ENCODE results near the gene PRICKLE4. TPM values are rescaled to one million over a fixed set of nuclear protein-coding genes. Genes with fewer than 3 reads are reported as not detected.
A peak's percentile ranks its signal among the peaks of the same experiment; 100 is the strongest.

The PRICKLE4 gene
- total and polyA plus RNA-seq, 2 of the 13 experiments (the other 11 are each of a cell fraction or from before 2014, with no cell fraction given), result 0.92 to 1.2 TPM

DNA sequence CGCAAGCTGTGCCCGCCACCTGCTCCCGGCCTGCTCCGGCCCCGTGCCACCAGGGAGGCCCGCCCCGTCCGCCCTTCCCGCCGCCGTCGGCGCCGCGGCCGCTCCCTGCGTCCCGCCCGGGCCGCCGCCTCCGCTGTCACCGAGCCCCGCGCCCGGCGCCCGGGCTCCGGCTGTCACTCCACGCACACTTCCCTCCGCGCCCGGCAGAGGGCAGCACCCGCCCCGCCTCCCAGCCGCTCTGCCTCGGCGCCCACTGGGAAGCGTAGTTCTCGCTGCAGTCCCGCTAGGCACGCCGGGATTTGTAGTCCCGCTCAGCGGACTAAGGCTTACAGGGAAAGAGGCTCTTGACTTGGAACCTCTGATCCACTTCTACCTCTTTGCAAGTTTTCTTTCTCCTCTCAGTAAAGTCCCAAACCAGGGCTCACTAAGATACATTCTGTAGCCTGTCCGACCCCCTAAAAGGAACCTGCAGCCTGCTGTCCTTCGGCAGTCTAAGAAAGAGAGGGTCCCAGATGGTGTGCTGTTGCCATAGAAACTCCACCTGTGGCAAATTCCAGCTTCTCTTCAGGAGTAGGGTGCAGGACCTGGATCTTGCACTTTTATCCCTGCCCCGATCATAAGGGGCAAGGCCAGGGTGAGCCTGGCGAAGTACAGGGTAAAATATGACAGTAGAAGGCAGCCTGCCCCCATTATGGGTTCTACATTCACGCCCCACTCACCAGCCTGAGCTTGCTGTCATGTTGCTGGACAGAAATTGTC, 45.0 kb upstream of the PRICKLE4 start, which contains the start of gene TFEB (continued):
- TF ChIP-seq, protein P1, sequence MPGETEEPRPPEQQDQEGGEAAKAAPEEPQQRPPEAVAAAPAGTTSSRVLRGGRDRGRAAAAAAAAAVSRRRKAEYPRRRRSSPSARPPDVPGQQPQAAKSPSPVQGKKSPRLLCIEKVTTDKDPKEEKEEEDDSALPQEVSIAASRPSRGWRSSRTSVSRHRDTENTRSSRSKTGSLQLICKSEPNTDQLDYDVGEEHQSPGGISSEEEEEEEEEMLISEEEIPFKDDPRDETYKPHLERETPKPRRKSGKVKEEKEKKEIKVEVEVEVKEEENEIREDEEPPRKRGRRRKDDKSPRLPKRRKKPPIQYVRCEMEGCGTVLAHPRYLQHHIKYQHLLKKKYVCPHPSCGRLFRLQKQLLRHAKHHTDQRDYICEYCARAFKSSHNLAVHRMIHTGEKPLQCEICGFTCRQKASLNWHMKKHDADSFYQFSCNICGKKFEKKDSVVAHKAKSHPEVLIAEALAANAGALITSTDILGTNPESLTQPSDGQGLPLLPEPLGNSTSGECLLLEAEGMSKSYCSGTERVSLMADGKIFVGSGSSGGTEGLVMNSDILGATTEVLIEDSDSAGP (CRISPR knock-in tag; IDR thresholded peaks at IDR 0.05; ENCODE audit: borderline replicate concordance), result peak; percentile 76
- TF ChIP-seq SRSF4 (IDR thresholded peaks at IDR 0.05; ENCODE audit: low read depth, low read length, poor library complexity, severe bottlenecking), result no peak
- peak; percentile 90; the same call in 1 of the 2 replicates for TF ChIP-seq ERF (CRISPR knock-in tag; IDR thresholded peaks at IDR 0.05)
- peak; percentile 56; the same call in 1 of the 2 replicates for TF ChIP-seq ZNF335 (CRISPR knock-in tag; IDR thresholded peaks at IDR 0.05)
- TF ChIP-seq ZNF251 (CRISPR knock-in tag; IDR thresholded peaks at IDR 0.05), result no peak
- peak; percentile 99 for TF ChIP-seq HCFC1 (IDR thresholded peaks at IDR 0.05; ENCODE audit: low read depth, low read length)
- peak; percentile 66; the same call in 1 of the 2 replicates for TF ChIP-seq SIX4 (CRISPR knock-in tag; IDR thresholded peaks at IDR 0.05)
- TF ChIP-seq, protein P2, sequence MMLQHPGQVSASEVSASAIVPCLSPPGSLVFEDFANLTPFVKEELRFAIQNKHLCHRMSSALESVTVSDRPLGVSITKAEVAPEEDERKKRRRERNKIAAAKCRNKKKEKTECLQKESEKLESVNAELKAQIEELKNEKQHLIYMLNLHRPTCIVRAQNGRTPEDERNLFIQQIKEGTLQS (CRISPR knock-in tag; IDR thresholded peaks at IDR 0.05), result no peak
- no peak for TF ChIP-seq POLR2AphosphoS2 (IDR thresholded peaks at IDR 0.05; ENCODE audit: low read depth, low read length)
- TF ChIP-seq, protein P3, sequence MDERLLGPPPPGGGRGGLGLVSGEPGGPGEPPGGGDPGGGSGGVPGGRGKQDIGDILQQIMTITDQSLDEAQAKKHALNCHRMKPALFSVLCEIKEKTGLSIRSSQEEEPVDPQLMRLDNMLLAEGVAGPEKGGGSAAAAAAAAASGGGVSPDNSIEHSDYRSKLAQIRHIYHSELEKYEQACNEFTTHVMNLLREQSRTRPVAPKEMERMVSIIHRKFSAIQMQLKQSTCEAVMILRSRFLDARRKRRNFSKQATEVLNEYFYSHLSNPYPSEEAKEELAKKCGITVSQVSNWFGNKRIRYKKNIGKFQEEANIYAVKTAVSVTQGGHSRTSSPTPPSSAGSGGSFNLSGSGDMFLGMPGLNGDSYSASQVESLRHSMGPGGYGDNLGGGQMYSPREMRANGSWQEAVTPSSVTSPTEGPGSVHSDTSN (CRISPR knock-in tag; IDR thresholded peaks at IDR 0.05), result no peak
- no peak for TF ChIP-seq ZNF337 (CRISPR knock-in tag; IDR thresholded peaks at IDR 0.05; ENCODE audit: borderline replicate concordance, low read depth)
- TF ChIP-seq, protein P4, sequence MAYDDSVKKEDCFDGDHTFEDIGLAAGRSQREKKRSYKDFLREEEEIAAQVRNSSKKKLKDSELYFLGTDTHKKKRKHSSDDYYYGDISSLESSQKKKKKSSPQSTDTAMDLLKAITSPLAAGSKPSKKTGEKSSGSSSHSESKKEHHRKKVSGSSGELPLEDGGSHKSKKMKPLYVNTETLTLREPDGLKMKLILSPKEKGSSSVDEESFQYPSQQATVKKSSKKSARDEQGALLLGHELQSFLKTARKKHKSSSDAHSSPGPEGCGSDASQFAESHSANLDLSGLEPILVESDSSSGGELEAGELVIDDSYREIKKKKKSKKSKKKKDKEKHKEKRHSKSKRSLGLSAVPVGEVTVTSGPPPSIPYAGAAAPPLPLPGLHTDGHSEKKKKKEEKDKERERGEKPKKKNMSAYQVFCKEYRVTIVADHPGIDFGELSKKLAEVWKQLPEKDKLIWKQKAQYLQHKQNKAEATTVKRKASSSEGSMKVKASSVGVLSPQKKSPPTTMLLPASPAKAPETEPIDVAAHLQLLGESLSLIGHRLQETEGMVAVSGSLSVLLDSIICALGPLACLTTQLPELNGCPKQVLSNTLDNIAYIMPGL (CRISPR knock-in tag; IDR thresholded peaks at IDR 0.05; ENCODE audit: borderline replicate concordance in 1 of 2, low read depth in 1 of 2), result peak; percentile 73 to 94; a peak in 3 of 4 replicates
- TF ChIP-seq SIX1 (CRISPR knock-in tag; IDR thresholded peaks at IDR 0.05; ENCODE audit: borderline replicate concordance), result 0 out of 2 replicates have a peak, but pooled peaks have one; percentile 26
- TF ChIP-seq, protein P5, sequence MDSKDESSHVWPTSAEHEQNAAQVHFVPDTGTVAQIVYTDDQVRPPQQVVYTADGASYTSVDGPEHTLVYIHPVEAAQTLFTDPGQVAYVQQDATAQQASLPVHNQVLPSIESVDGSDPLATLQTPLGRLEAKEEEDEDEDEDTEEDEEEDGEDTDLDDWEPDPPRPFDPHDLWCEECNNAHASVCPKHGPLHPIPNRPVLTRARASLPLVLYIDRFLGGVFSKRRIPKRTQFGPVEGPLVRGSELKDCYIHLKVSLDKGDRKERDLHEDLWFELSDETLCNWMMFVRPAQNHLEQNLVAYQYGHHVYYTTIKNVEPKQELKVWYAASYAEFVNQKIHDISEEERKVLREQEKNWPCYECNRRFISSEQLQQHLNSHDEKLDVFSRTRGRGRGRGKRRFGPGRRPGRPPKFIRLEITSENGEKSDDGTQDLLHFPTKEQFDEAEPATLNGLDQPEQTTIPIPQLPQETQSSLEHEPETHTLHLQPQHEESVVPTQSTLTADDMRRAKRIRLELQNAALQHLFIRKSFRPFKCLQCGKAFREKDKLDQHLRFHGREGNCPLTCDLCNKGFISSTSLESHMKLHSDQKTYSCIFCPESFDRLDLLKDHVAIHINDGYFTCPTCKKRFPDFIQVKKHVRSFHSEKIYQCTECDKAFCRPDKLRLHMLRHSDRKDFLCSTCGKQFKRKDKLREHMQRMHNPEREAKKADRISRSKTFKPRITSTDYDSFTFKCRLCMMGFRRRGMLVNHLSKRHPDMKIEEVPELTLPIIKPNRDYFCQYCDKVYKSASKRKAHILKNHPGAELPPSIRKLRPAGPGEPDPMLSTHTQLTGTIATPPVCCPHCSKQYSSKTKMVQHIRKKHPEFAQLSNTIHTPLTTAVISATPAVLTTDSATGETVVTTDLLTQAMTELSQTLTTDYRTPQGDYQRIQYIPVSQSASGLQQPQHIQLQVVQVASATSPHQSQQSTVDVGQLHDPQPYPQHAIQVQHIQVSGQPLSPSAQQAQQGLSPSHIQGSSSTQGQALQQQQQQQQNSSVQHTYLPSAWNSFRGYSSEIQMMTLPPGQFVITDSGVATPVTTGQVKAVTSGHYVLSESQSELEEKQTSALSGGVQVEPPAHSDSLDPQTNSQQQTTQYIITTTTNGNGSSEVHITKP (CRISPR knock-in tag; IDR thresholded peaks at IDR 0.05; ENCODE audit: low read depth), result peak; percentile 57
- TF ChIP-seq IRF2 (CRISPR knock-in tag; IDR thresholded peaks at IDR 0.05), result peak; percentile 99
- no peak for TF ChIP-seq ZNF235 (CRISPR knock-in tag; IDR thresholded peaks at IDR 0.05; ENCODE audit: borderline replicate concordance)
- TF ChIP-seq NFE2L1 (CRISPR knock-in tag; IDR thresholded peaks at IDR 0.05; ENCODE audit: borderline replicate concordance), result no peak

Data from HepG2 (cell line).